ENCODE measurements around the gene SULT1B1.

DNA sequence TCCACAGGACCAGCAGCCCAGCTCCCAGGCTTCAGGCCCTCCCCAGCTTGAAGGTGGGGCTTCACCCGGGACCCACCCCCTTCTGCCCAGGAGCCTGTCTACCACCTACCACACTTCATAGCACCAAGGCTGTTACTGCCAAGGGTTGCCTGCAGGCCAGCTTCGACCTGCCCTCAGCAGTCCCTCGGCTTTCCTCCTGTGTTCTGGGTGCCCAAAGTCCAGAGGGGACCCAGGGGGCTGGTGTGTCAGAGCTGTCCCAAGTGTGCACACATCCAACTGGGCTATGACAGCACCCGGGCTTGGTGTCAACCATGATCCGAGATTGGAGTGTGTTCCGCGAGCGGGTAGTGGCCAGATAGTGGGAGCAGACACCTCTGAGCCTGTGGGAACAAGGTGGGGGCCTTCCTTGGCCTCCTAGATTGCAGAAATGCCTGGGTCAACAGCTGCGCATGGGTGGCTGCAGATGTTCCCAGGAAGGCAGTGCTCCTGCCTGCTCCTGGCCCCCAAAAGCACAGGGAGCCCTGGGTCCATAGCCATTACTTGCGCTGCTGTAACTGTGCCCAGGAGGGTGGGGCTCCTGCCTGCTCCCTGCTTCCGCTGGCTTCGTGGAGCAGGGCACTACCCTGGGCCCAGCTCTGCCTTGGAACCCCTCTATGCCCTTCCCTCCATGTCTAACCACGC lies 16.8 kb downstream of the SULT1B1 start:
- TF ChIP-seq POLR2A (IDR thresholded peaks at IDR 0.05; ENCODE audit: low read depth, low read length) (no peak), POLR2AphosphoS5 (IDR thresholded peaks at IDR 0.05; ENCODE audit: low read depth, low read length) (no peak), SPI1 (IDR thresholded peaks at IDR 0.05; ENCODE audit: low read depth, low read length) (no peak)

All from GM12891 (cell line).